Activated T-cell treated with anti-CD3 and anti-CD28 coated beads for 48 hours (primary cell): ENCODE results near the gene NGEF.

Experiments
- DNase-seq: peaks from one replicate; pipeline ENCODE4 v3.0.0-alpha.2; 2020; ENCODE audit warnings: low read depth

NGEF gene

GRCh38 chr2:232884001-232884421, 129.0 kb downstream of the NGEF start:
- DNase-seq = no peak

- DNase-seq = no peak
Measured at GRCh38 chr2:232883116-232883721, 129.8 kb downstream of the NGEF start.

- no peak for DNase-seq
Measured at GRCh38 chr2:232882505-232883115, 130.4 kb downstream of the NGEF start.

GRCh38 chr2:232882085-232882484, 131.0 kb downstream of the NGEF start:
- no peak for DNase-seq

- no peak for DNase-seq
Measured at GRCh38 chr2:232880764-232881351, 132.2 kb downstream of the NGEF start.

GRCh38 chr2:232879618-232880494, 133.2 kb downstream of the NGEF start:
- DNase-seq = no peak

- DNase-seq = no peak
Measured at GRCh38 chr2:232878855-232879617, 134.0 kb downstream of the NGEF start.

GRCh38 chr2:232877940-232878511, 135.0 kb downstream of the NGEF start:
- no peak for DNase-seq

GRCh38 chr2:232876978-232877441, 136.0 kb downstream of the NGEF start:
- DNase-seq = no peak

- DNase-seq = peak; percentile 51
Measured at GRCh38 chr2:232876161-232876977, 136.7 kb downstream of the NGEF start.

- DNase-seq = no peak
Measured at GRCh38 chr2:232875256-232876121, 137.6 kb downstream of the NGEF start.

GRCh38 chr2:232874677-232875223, 138.3 kb downstream of the NGEF start:
- no peak for DNase-seq

GRCh38 chr2:232873909-232874641, 139.0 kb downstream of the NGEF start:
- DNase-seq = no peak

GRCh38 chr2:232873292-232873908, 139.7 kb downstream of the NGEF start:
- DNase-seq = no peak

GRCh38 chr2:232872826-232873225, 140.2 kb downstream of the NGEF start:
- no peak for DNase-seq

- no peak for DNase-seq
Measured at GRCh38 chr2:232871835-232872736, 141.0 kb downstream of the NGEF start.

GRCh38 chr2:232871418-232871834, 141.6 kb downstream of the NGEF start:
- no peak for DNase-seq
